Erythroblast (primary cell): ENCODE measurements around the gene KDM4C.
A peak's percentile ranks its signal among the peaks of the same experiment; 100 is the strongest.

Source experiments
- GATA1 ChIP-seq: IDR thresholded peaks from 2 replicates; pipeline ENCODE4 v1.6.1; 2011; ENCODE audit warnings: low read depth, mild to moderate bottlenecking, control low read depth, low read length, moderate library complexity
- POLR2A ChIP-seq: IDR thresholded peaks from 2 replicates; pipeline ENCODE4 v1.6.1; 2011; ENCODE audit warnings: mild to moderate bottlenecking, low read length

DNA sequence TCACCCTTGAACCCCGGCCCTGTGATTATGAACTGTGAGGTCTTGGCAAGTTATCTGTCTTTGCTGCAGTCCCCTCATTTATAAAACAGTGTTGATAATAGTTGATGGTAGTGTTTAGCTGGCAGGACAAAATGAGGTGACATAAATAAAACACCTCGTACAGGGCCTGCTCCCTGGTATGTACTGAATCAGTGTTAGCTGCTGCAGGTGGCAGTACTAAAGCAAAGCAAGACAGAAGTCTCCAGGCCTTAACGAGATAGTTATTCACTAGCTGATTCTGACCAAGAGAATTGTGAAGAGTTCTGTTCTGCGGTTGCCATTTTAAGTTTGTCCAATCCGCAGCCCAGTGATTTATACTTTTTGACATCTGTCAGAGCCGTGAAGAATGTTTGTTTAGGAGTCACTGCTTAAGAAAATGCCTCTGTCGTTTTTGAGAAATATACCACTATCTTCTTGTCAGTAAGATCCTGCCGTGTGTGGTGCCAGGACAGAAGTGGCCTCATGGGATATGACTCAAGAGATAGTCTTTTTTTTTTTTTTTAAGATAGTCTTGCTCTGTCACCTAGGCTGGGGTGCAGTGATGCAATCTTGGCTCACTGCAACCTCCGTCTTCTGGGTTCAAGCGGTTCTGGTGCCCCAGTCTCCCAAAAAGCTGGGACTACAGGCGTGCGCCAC, 75.9 kb downstream of the KDM4C start:
- TF ChIP-seq POLR2A, result peak; percentile 46
- TF ChIP-seq GATA1, result no peak
